ENCODE results near the gene SCNN1A.

The SCNN1A gene

DNA sequence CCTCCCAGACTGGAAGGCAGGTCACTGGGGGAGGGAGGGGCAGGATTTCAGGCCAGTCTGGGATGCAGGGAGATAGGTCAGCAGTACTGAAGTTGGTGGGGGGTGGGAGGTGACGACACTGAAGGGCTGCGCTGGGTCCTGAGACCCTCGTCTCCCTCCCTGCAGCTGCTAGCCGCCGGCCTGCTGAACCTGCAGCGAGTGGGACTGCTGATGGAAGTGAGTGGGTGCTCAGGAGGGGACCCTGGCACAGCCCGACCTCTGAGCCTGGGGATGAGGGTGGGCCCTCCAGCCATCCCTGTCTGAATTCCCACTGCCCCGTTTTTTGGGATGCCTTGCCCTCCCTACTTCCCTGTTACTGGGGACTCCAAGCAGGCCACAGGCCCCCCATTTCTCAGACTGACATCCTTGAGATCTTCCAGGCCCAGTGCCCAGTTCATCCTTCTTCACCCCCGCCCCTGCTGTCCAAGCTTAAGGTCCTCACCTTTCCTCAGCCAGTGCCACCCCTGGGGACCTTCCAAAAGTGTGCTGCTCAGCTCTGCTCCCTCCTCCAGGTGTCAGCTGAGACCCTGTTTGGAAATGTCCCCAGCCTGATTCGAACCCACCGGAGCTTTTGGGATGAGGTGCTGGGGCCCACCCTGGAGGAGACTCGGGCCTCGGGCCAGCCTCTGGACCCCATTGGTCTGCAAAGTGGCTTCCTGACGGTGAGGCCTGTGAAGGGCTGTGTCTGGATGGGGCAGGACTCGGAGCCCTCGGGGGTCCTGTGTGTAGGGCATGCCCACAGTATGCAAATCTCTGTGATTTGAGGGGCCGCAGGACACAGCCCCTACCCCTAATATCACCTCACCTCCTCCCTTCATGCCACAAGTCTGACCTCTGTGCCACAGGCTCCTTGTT, 59.4 kb downstream of the SCNN1A start:
- DNase-seq = no peak

DNA sequence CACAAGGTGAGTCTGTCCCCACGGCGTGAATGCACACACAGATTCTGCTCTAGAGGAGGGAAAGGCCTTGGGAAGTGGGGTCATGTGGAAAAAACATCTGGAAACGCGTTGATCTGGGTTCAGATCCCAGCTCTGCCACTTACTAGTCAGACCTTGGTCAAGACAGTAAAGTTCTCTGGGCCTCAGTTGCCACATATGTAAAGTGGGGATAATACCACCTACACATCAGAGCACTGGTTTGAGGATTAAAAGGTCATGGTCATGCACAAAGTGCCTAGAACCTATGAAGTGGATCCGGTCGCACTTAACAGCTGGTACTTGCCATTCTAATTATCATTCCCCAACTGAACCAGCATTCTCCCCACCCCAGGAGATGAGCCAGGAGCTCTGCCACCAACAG, 60.2 kb downstream of the SCNN1A start:
- no peak for DNase-seq

DNA sequence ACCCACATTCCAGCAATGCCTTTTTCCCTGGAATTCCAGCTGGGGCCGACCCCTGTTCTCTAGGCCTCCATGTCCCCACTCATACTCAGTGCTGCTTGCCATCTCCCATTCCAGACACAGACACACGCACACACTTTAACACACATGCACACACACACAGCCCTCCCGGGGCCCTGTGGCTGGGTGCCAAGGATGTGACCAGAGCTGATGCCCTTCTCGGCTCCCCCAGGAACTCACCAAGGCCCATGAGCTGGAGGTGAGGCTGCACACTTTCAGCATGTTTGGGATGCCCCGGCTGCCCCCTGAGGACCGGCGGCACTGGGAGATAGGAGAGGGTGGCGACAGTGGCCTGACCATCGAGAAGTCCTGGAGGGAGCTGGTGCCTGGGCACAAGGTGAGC, 60.6 kb downstream of the SCNN1A start:
- DNase-seq = no peak

DNA sequence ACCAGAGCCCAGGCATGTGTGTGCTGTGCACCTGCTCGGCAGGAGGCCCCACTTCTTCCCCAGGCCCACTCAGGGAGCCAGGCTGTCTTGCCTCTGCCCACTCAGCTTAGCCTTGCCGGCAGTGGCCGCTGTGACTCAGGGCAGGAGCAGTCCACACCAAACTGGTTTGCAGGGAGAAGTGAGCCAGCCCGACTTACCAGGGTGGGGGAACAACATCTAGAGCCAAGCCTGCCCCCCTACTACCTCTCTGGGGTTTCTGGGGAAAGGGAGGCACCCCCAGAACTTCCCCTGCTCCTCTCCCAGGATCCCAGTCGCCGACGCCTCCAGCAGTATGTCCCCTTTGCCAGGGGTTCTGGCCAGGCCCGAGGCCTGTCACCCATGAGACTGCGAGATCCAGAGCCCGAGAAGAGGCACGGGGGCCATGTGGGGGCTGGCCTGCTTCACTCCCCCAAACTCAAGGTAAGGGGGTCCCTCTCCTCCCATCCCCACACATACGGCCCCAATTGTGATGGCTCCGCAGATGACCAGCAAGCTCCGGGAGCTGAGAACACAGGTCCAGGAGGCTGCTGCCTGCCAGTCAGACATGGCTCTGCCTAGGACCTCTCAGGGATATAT, 61.9 kb downstream of the SCNN1A start:
- no peak for DNase-seq

DNA sequence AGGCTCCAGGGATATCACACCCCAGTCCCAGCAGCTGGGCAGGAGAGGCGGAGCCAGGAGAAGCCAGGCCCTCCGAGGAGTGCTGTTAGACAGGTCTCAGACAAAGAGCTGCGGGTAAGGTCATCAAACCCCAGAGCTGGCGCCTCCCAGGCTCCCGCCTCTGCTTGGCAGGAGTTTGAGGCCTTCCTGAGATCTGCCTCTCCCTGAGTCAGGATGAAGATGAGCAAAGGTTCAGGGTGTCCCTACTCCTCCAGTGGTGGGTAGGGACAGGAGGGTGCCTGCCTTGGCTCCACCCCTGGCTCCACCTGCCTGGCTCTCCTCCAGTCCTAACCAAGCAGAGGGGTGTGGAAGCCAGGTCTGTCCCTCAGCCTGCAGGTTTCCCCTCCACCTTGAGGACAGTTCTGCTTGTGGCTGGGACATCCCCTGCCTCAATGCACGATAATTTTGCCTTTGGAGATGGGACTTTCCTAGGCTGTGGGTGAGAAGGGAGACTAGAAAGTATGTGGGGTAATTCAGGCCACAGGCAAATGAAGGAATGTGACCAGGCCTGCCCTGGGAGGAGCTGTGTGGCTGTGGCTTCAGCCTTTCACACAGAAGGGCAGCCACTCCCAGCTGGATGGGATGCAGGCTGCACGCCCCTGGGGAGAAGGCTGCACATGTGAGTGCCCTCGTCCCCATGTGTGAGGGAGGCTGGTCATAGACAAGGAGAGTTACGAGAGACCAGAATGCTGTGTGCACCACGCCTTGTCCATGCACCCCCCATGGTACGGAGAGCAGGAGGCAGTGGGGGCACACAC, 62.6 kb downstream of the SCNN1A start:
- DNase-seq = no peak

DNA sequence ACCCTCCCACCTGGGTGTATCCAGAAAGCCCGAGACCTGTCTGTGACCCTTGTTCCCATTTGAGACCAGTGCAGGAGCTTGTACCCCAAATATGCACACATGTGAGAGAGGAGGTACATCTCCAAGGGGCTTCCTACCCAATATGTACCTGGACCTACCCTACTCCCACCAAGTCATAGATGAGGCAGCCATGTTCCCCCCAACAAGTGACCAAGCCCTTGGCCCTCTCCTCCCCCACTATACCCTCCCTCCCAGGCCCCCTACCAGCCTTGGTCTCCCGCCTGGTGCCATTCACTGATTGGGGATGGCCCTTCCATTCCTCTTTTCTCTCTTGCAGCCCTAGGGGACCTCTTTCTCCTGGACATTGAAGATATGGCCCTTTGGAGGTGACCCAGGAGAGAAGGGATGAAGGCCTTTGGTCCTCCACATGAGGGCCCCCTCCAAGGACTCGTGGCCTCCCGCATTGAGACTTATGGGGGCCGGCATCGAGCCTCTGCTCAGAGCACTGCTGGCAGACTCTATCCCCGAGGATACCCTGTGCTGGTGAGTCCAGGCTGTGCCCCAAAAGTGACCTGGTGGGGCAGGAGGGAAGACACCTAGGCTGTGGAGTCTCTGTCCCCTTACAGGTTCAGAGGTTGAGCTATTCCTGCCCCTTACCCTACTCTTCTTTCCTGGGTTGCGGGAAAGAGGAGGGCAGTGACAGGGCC, 63.4 kb downstream of the SCNN1A start:
- no peak for DNase-seq

DNA sequence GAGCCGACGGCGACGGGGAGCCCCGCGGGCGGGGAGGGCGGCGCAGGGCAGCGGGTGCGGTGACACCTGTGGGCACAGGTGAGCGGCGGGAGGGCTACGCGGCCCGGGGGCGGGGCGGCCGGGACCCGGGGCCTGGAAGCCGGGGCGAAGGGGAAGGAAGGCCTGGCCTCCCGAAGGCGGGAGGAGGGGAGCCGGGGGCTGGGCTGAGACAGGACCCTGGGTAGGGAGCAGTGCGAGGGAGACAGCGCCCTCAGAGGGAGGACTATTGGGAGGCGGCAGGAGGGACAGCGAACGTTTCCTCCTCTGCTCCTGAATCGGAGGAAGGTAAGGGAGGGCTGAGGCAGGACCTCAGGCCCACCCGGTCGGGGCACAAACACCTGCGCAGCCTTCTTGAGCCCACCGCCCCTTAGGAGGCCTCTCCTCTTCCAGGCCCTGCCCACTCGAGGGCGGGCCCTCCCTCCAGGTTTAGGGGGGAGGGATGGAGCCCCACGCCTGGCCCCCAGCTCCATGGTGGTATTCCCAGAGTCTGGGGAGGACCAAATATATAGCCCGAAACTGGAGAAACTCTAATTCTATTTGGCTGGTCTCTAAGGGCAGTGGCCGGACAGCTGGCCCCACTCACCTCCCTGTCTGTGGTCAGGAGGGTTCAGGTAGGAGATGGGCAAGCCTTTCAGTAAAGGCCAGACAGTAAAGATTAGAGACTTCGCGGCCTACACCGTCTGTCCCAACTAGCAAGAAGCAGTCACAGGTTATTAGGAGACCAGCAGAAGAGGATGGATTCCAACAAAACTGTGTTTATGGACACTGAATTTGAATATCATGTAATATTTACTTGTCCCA, 64.4 kb downstream of the SCNN1A start:
- DNase-seq = no peak

DNA sequence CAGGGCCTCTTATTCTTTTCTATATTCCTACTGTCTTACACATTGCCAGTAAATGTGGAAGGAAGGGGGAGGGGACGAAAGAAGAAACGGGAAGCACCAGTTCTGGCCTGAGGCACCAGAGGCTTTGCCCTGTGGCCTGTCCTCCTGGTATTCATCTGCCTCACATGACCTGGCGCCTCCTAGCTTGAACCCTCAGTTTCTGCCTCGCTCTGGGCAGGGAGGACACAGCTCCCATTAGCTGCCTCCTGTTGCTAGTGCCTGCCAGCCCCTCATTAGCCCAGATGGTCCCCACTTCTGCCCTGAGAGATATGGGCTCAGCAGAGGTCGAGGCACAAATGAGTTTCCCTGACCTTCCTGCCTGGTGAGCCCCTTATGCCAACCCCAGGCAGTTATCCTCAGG, 67.8 kb downstream of the SCNN1A start:
- DNase-seq = no peak

DNA sequence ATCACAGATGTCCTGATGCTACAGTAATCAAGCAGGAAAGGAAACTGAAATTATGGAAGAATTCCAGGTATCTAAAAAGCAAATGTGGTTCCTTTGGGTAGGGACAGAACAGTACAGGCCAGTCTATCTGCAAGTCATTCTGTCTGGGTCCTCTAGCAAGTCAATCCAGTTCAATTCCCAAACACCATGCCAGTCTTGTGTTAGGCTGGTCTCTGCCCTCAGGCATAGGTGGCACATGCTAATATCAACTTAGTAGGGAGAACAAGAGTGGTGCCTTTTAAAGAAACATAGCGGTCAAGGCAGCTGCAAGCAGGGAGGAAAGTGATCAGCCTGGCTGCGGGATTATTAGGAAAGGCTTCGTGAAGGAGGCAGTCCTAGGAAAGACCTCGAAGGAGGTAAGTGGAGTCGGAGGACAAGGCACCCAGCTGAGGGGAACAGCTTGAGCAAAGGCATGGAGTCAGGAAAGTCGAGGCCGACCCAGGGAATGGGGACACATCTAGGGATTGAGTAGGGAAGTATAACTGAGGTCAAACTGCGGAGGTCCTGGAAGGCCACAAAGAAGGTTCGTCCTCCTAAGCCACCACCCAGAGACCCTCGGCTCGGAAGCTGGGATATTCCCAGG, 68.7 kb downstream of the SCNN1A start:
- DNase-seq = no peak

DNA sequence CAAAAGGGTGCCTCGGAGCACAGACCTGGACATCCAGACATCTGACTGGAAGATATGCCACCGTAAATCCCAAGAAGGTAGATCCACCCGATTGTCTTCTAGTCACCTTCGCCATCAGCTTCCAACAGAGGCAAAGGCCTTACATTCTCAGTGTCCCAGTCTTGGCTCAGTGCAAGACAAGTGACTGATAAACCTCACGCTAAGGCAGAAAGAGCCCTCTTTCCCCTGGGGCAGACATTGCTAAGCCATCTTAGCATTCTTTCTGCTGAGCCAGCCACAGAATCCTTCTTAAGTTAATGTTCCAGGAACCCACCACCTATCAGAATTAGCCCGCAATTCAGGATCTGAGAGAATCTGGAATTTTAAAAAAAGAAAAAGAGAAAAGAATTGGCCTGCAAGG, 69.2 kb downstream of the SCNN1A start:
- no peak for DNase-seq

DNA sequence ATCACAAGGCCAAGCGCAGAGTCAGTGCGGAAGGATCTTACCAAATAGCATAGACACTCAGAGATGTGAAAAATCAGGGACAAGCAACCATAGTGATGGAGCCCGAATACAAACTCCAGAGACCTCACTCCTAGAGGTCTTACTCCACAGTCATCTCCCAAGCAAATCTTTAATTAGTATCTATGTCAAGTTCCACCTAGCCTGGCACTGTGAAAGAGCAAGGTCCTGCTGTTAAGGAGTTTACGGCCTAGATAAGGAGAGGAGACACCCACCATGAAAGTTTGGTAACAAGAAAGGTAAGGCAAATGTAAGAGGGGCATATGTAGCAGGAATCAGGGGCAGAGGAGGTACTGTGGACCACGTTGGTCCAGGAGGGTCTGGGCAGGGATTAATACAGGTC, 72.3 kb downstream of the SCNN1A start:
- no peak for DNase-seq

DNA sequence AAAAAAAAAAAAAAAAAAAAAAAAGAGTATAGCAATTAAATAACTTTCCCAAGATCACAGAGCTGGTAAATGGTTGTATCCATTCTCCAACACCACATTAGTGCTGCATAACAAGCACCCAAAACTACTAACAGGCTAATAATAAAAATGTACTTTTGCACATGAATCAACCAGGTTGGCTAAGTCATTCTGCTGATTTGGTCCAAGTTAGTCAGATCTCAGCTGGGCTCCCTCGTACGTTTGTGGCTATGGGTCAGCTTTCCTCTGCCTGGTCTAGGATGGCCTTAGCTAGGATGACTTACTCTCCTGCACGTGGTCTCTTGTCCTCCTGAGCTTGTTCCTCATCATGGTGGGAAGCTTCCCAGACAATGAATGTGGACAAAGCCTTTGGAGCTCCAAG, 72.7 kb downstream of the SCNN1A start:
- DNase-seq = no peak

DNA sequence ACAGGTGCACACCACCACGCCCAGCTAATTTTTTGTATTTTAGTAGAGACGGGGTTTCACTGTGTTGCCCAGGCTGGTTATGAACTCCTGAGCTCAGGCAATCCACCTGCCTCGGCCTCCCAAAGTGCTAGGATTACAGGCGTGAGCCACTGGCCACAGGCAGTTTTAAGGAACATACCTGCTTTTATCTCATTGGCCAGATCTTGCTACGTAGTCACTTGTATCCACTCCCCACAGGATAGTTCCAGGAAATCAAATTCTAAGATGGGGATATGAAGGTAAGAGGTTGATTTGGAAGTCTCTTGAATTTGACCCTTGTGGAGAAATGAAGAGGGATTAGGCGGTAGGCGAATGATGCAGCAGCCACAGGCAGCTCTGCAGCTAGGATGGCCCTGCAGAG, 73.6 kb downstream of the SCNN1A start:
- no peak for DNase-seq

DNA sequence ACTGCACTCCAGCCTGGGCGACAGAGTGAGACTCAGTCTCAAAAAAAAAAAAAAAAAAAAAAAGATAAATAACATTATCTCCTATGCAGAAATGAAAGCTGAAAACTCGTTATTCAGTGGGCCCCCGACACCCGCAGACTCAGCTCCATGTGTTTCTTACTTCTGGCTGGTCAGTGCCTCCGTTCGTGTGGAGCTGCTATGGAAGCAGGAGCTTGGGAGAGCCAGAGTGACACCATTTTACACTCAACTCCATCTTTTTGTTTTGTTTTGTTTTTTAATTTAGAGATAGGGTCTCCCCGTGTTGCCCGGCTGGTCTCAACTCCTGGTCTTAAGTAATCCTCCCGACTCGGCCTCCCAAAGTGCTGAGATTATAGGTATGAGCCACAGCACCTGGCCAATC, 78.2 kb downstream of the SCNN1A start:
- DNase-seq = no peak
